ENCODE measurements around the gene ZNRF1.

- TF ChIP-seq POLR2A (IDR thresholded peaks at IDR 0.05) = no peak
- TF ChIP-seq, protein P1, sequence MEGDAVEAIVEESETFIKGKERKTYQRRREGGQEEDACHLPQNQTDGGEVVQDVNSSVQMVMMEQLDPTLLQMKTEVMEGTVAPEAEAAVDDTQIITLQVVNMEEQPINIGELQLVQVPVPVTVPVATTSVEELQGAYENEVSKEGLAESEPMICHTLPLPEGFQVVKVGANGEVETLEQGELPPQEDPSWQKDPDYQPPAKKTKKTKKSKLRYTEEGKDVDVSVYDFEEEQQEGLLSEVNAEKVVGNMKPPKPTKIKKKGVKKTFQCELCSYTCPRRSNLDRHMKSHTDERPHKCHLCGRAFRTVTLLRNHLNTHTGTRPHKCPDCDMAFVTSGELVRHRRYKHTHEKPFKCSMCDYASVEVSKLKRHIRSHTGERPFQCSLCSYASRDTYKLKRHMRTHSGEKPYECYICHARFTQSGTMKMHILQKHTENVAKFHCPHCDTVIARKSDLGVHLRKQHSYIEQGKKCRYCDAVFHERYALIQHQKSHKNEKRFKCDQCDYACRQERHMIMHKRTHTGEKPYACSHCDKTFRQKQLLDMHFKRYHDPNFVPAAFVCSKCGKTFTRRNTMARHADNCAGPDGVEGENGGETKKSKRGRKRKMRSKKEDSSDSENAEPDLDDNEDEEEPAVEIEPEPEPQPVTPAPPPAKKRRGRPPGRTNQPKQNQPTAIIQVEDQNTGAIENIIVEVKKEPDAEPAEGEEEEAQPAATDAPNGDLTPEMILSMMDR (IDR thresholded peaks at IDR 0.05) = no peak
These were observed 101.1 kb downstream of the ZNRF1 start for GRCh38 chr16:75099738-75100602.

Measured in right lobe of liver (tissue), 4 donors.